GM12878 (cell line): ENCODE results near the gene FSTL4. TPM values are rescaled to one million over a fixed set of nuclear protein-coding genes. Genes with fewer than 3 reads are reported as not detected.

Source experiments
- ATAC-seq: fragments of 200-7000 bp; cut with Tn5 transposase; 3 replicates; pipeline ENCODE4 v1.9.1; 2020; ENCODE audit warnings: mild to moderate bottlenecking, moderate library complexity
- BruUV-seq: library from RNA; stranded (reverse); fragments of 400-500 nt; replicated peaks from 2 replicates; lab custom pipeline; 2021; lab: Mats Ljungman, UMichigan
- CTCF ChIA-PET: fragments of 300-600 bp; sonication (Branson Sonifier 250); formaldehyde crosslinking; extraction: SDS; loops from one replicate; lab custom pipeline; 2021; ENCODE audit warnings: inconsistent platforms; lab: Yijun Ruan, JAX
- POLR2A ChIA-PET: fragments of 350-600 bp; formaldehyde crosslinking; extraction: SDS; loops from one replicate; lab custom pipeline; 2021; ENCODE audit warnings: inconsistent platforms; lab: Charles Lee
- RAD21 ChIA-PET: fragments of 300-600 bp; sonication (Branson Sonifier 250); formaldehyde crosslinking; loops from one replicate; lab custom pipeline; 2023; ENCODE audit warnings: antibody characterized with exemption; ENCODE audit not compliant: unreplicated experiment; lab: Charles Lee
- SMC1A ChIA-PET: fragments of 300-600 bp; sonication (Branson Sonifier 250); formaldehyde crosslinking; loops from one replicate; lab custom pipeline; 2023; ENCODE audit not compliant: unreplicated experiment, uncharacterized antibody; lab: Charles Lee
- DNase-seq: peaks from one replicate; pipeline ENCODE4 v3.0.0-alpha.2; 2011; ENCODE audit warnings: low read depth, low spot score
- FAIRE-seq: peaks from 3 replicates; lab custom pipeline; 2011; peaks lifted over from hg19 to GRCh38; lab: Jason Lieb, UNC
- H2AFZ ChIP-seq: 2 replicates; pipeline ENCODE4 v1.6.0; 2011; ENCODE audit warnings: low read depth, low read length, control low read depth; ENCODE audit not compliant: control insufficient read depth
- H3K27ac ChIP-seq: 2 replicates; pipeline ENCODE4 v1.5.1; 2011; ENCODE audit warnings: control low read depth; ENCODE audit not compliant: control insufficient read depth, insufficient read depth
- H3K27me3 ChIP-seq, 2 experiments: replicated peaks in 1 of 2; 2 replicates each; pipeline versions ENCODE4 v1.6.0 to v1.6.1; 2011; ENCODE audit warnings: low read length in 1 of 2; ENCODE audit not compliant: control insufficient read depth in 2 of 2, insufficient read depth in 2 of 2
- H3K36me3 ChIP-seq, 2 experiments: 2 replicates each; pipeline ENCODE4 v1.5.1; 2011; ENCODE audit warnings: low read length in 1 of 2; ENCODE audit not compliant: control insufficient read depth in 2 of 2, insufficient read depth in 2 of 2
- H3K4me1 ChIP-seq: 2 replicates; pipeline ENCODE4 v1.6.1; 2011; ENCODE audit warnings: mild to moderate bottlenecking, low read length, moderate library complexity, mixed read lengths; ENCODE audit not compliant: control insufficient read depth, insufficient read depth
- H3K4me2 ChIP-seq: 2 replicates; pipeline ENCODE4 v1.6.0; 2011; ENCODE audit warnings: control low read depth; ENCODE audit not compliant: control insufficient read depth, insufficient read depth
- H3K4me3 ChIP-seq: fragments of 200-600 bp; sonication (generic); 2 replicates; pipeline ENCODE4 v1.5.1; 2016
- H3K79me2 ChIP-seq: 2 replicates; pipeline ENCODE4 v1.6.0; 2011; ENCODE audit warnings: low read length; ENCODE audit not compliant: control insufficient read depth, insufficient read depth
- H3K9ac ChIP-seq: 2 replicates; pipeline ENCODE4 v1.8.0; 2011; ENCODE audit warnings: low read length, control low read depth, mixed read lengths; ENCODE audit not compliant: control insufficient read depth, insufficient read depth
- H3K9me3 ChIP-seq: replicated peaks from 3 replicates; pipeline ENCODE4 v1.5.1; 2011; ENCODE audit warnings: mild to moderate bottlenecking, low read length; ENCODE audit not compliant: control insufficient read depth, insufficient read depth
- H4K20me1 ChIP-seq: 2 replicates; pipeline ENCODE4 v1.6.0; 2011; ENCODE audit not compliant: control insufficient read depth, insufficient read depth
- ASH2L ChIP-seq: fragments of 300-600, 200-600 bp; sonication (generic); IDR thresholded peaks from 2 replicates; pipeline ENCODE4 v1.6.1; 2017; ENCODE audit warnings: low read depth, mild to moderate bottlenecking, borderline replicate concordance
- ATF3 ChIP-seq: IDR thresholded peaks from 2 replicates; pipeline ENCODE4 v1.6.1; 2011; ENCODE audit warnings: low read depth, mild to moderate bottlenecking, low read length, moderate library complexity, borderline replicate concordance; ENCODE audit errors: extremely low read depth
- ATF7 ChIP-seq: fragments of 450-650 bp; IDR thresholded peaks from 2 replicates; pipeline ENCODE4 v1.6.1; 2016; ENCODE audit warnings: low read depth, mild to moderate bottlenecking
- BHLHE40 ChIP-seq, 2 experiments: fragments of 450-650 bp in 1 of 2; IDR thresholded peaks; 2 replicates each; pipeline ENCODE4 v1.6.1; 2011 to 2017; ENCODE audit warnings: low read depth in 2 of 2, borderline replicate concordance in 1 of 2, improper control_type of control experiment in 1 of 2, low read length in 1 of 2, mild to moderate bottlenecking in 1 of 2
- CBX5 ChIP-seq: sonication (generic); IDR thresholded peaks from 2 replicates; pipeline ENCODE4 v1.6.1; 2016; ENCODE audit warnings: low read depth, moderate library complexity, mild to moderate bottlenecking, inconsistent platforms
- MEF2A ChIP-seq: IDR thresholded peaks from 2 replicates; pipeline ENCODE4 v1.6.1; 2011; ENCODE audit warnings: low read depth, mild to moderate bottlenecking, low read length, moderate library complexity; ENCODE audit not compliant: insufficient read depth
- NBN ChIP-seq: fragments of 450-650 bp; IDR thresholded peaks from 2 replicates; pipeline ENCODE4 v1.6.1; 2016
- PAX8 ChIP-seq: fragments of 450-650 bp; IDR thresholded peaks from 2 replicates; pipeline ENCODE4 v1.6.1; 2017; ENCODE audit warnings: mild to moderate bottlenecking, moderate library complexity
- RFX5 ChIP-seq: IDR thresholded peaks from 2 replicates; pipeline ENCODE4 v1.6.1; 2011; ENCODE audit warnings: low read depth, low read length, improper control_type of control experiment
- SKIL ChIP-seq: fragments of 450-650 bp; IDR thresholded peaks from 2 replicates; pipeline ENCODE4 v1.6.1; 2017; ENCODE audit warnings: mild to moderate bottlenecking, low read depth, inconsistent platforms; ENCODE audit not compliant: poor library complexity, severe bottlenecking
- WRNIP1 ChIP-seq: IDR thresholded peaks from 2 replicates; pipeline ENCODE4 v1.6.1; 2011; ENCODE audit warnings: low read depth, low read length, improper control_type of control experiment, borderline replicate concordance
- ZBTB33 ChIP-seq: fragments of 450-650 bp; IDR thresholded peaks from 2 replicates; pipeline ENCODE4 v1.6.1; 2017; ENCODE audit warnings: mild to moderate bottlenecking
- ZNF687 ChIP-seq: fragments of 450-650 bp; IDR thresholded peaks from 2 replicates; pipeline ENCODE4 v1.6.1; 2017; ENCODE audit warnings: mild to moderate bottlenecking, moderate library complexity
- ZZZ3 ChIP-seq: IDR thresholded peaks from 2 replicates; pipeline ENCODE4 v1.6.1; 2011; ENCODE audit warnings: low read depth; ENCODE audit not compliant: control insufficient read depth, insufficient read length
- WGBS: methylation state at CpG from one replicate; pipeline ENCODE4 v1.1.6; 2016; ENCODE audit warnings: low lambda C conversion rate; ENCODE audit not compliant: insufficient replicate concordance, insufficient coverage; ENCODE audit errors: missing lambda C conversion rate; 5-methylcytosine and 5-hydroxymethylcytosine counted together
- in situ Hi-C: fragments of 300-500 bp; cut with MboI; formaldehyde crosslinking; loops from 9 replicates; pipeline ENCODE4 v1.14.3; 2018; ENCODE audit warnings: mixed read lengths
- intact Hi-C: fragments of 100-400 bp; cut with micrococcal nuclease; formaldehyde crosslinking; loops from one replicate; pipeline ENCODE4 v1.14.2; 2022; ENCODE audit not compliant: unreplicated experiment
- polyA plus RNA-seq, 11 experiments: library from polyadenylated mRNA; depleted of rRNA in 4 of 11; unstranded in 6 of 11; stranded (reverse) in 5 of 11; fragments of >200 nt; fragmentation: Nextera tagmentation in 4 of 11; fragmentation: Illumina TruSeq in 1 of 11; extraction: Ambion mirVana in 4 of 11; extraction: Trizol in 1 of 11; gene quantifications; 1 replicate in 1 of 11; 2 replicates in 10 of 11; pipeline versions ENCODE4 v1.2.1 to v1.2.3, GENCODE V29; 2011 to 2016; ENCODE audit warnings: inconsistent platforms in 2 of 11, missing spikeins in 2 of 11, low read depth in 1 of 11
- total RNA-seq, 4 experiments: library from RNA; depleted of rRNA in 3 of 4; stranded (reverse); fragments of >200 nt in 3 of 4; fragmentation: Illumina TruSeq in 1 of 4; extraction: Trizol in 1 of 4; gene quantifications; 2 replicates each; pipeline versions ENCODE4 v1.2.1 to v1.2.3, GENCODE V29; 2013 to 2021

Gene FSTL4
- total and polyA plus RNA-seq, 10 of the 15 experiments (the other 5 are each of a cell fraction or from before 2014, with no cell fraction given) = 0.01 to 0.79 (median 0.21) TPM; not detected in 6

GRCh38 chr5:133344266-133344665 lies 268.1 kb downstream of the FSTL4 start:
- DNase-seq (no peak), FAIRE-seq (no peak), ATAC-seq (no peak)
- H4K20me1 ChIP-seq = no peaks in the 10 kb centered on the region
- no peaks in the 10 kb centered on the region for H3K36me3 ChIP-seq
- SMC1A ChIA-PET = no interaction called here
- CTCF ChIA-PET = no interaction called here
- H3K4me2 ChIP-seq = no peak overlapping the region
- POLR2A ChIA-PET = interaction anchor here (0.6 kb wide), 1 partner anchor 308 kb away, joined by 3 read pairs; no protein-coding TSS in a partner anchor
- no peaks in the 10 kb centered on the region for H3K79me2 ChIP-seq
- H3K27ac ChIP-seq = no peak overlapping the region
- H3K9ac ChIP-seq = no peak overlapping the region
- WGBS = 43% methylated on average over 2 of the region's 2 CpGs
- H2AFZ ChIP-seq = no peak overlapping the region
- H3K4me3 ChIP-seq = no peak overlapping the region
- H3K4me1 ChIP-seq = no peaks in the 10 kb centered on the region; the same call in 1 of the 2 replicates
- in situ Hi-C loops (no loop called here), intact Hi-C loops (no loop called here)
- H3K27me3 ChIP-seq = no peaks in the 10 kb centered on the region
- no peaks in the 10 kb centered on the region for H3K9me3 ChIP-seq
- RAD21 ChIA-PET = no interaction called here
- no TSS peak for BruUV-seq
- TF ChIP-seq ATF3 (no peak), RFX5 (no peak), ASH2L (no peak), WRNIP1 (no peak), ZZZ3 (no peak), NBN (no peak), PAX8 (no peak), CBX5 (no peak), ATF7 (no peak), SKIL (no peak), MEF2A (no peak), ZBTB33 (no peak), ZNF687 (no peak), BHLHE40 (IDR thresholded peaks at IDR 0.05; ENCODE audit: borderline replicate concordance in 1 of 2, low read depth in 2 of 2, low read length in 1 of 2) (no peak)
